HG02938 (cell line): ENCODE measurements around the gene CCDC88A.
A peak's percentile ranks its signal among the peaks of the same experiment; 100 is the strongest.

ENCODE experiments used
- ATAC-seq: cut with Tn5 transposase; IDR thresholded peaks from one replicate; pipeline ENCODE4 v1.9.1; 2021; ENCODE audit warnings: mild to moderate bottlenecking, moderate library complexity; ENCODE audit not compliant: unreplicated experiment

The CCDC88A gene

DNA sequence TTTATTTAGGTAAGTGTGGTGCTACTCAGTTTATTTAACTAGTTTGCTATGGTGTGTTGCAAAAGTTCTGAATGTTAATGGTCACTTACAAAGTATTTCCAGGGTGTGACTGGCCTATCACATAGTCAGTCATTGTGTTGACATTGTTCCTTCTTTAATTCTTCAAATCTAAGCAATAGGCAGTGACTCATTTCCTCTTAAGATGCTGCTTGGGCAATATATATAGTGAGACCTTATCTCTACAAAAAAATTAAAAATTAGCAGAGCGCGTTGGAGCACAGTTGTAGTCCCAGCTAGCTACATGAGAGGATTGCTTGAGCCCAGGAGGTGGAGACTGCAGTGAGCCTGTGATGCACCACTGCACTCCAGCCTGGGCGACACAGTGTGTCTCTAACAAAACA, 5.8 kb upstream of the CCDC88A start:
- no peak for ATAC-seq

GRCh38 chr2:55422876-55423665, 3.4 kb upstream of the CCDC88A start:
- ATAC-seq: no peak

- no peak for ATAC-seq
Observed at GRCh38 chr2:55421326-55421725, 1.7 kb upstream of the CCDC88A start.

DNA sequence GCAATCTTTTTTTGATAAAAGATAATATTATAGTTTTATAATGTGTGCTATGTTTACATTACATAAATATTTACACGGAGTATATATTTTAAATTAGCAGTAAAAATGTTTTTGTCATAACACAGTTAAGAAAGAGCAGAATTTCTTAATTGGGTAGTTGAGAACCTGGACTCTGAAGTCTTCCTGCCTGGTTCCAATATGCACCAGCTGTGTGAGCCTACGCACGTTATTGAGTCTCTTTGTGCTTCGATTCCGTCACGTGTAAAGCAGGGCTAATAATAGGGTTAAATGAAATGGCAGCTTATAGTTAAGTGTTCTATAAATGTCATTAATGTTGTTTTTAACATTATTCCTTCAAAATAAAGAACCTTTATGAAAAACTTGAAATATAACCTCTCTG, 1.2 kb upstream of the CCDC88A start:
- ATAC-seq: no peak

DNA sequence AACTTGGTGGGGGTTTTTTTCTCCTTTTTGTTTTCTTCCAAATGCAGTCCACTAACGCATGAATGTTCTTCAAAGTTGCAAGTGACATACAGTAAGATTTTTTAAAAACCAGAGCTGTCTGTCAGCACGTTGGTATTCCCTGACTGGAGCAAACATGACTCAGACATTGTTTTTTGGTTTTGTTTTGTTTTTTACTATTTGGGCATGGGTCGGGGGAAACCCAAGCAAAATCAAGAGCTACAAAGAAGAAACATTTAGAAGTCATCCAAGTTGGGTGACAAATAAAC, 726 bp upstream of the CCDC88A start:
- no peak for ATAC-seq

- peak; percentile 12 for ATAC-seq
Observed at GRCh38 chr2:55419233-55419678, 400 bp downstream of the CCDC88A start.

DNA sequence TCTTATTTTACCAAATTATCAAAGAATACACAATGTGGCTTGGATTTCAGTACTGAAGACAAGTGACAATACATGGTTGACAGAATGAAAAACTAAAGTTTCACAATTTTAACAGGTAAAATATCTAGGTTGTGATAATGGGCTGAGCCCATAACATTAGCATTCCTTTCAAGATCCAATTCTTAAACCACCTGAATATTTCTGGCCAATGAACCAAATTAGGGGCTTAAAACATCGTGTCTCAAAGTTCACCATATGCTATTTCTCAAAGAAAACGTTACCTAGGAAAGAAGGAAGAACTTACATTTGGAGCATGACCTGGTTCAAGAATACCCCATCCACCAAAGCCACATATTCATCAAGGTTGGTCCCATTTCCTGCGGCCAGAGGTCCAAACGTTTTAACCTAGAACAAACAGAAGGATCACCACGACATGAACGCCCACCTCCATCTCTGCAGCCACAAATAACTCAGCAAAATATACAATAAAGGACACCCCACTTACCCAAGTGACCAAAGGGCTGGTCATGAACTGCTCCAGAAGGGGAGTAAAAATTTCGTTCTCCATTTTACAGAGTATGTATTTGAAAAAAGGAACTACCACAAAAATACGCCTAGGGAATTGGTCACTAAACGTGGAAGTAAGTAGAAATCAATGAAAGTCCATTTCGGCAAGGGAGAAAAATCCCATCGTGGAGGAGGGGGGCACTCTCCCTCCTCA, 984 bp downstream of the CCDC88A start:
- ATAC-seq: no peak

DNA sequence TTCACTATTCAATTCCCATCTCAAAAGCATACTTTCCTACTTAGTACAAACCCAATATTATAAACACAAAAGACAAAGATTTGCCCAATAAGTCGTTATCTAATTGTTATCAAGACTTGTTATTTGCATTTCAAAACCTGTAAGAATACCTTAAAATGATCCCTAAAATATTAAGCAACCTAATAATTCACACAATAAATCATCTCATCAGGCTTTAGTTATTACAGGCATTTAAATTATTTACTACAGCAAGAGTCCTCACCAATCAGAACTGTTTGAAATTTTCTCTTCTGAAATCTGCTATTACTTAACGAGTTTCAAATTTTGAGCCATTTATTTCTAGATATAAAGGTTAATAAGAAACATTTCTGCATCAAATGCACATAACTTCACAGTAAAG, 1.6 kb downstream of the CCDC88A start:
- ATAC-seq: no peak

DNA sequence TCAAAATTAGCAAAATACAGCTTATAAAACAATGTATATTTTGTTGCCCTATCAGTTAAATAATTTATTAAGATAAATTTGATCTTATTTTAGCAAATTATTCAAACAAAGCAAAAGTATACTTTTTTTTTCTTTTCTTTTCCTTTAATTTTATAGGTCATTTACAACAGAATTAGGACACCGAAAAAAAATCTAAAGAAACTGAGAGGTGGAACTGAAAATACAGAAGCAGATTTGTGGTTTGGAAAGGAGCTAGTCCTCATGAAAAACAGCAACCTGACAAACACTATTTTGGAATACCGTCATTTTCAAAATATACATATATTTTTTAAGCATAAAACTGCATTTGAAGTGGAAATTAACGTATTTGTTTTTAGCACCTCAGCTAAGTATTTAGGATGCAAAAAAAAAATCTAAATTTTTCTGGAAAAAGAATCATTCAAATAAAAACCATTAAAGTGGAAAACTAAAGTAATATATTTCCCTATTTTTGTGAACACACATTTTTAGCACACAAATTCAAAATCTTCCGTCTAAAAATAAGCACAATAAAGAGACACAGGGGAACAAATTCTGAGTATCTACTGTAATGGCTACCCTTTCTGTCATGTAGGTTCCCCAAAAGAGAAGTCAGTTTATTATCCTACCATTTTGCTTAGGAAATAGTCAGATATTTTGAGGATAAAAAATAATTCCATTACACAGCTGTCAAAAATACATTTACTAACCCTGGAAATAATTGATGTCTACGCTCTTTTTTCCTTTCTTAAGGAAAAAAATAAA, 2.7 kb downstream of the CCDC88A start:
- ATAC-seq: no peak

DNA sequence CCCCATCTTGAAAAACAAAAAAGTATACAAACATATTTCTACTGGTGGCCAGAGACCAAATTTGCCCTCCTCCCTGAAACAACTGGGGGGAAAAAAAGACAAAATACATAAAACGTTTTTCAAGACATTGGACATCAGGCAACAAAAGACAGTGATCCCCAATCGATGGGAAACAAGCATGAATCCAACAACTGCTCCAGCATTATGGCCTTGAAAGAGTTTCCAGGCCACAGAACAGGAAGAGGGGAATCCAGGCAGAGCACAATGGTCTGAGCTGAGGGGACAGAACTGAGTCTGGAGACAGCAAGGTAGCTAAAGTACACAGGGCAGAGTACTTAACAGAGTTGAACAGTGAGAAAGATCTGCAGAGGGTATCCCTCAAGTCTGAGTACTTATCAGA, 4.4 kb downstream of the CCDC88A start:
- no peak for ATAC-seq

- peak; percentile 51 for ATAC-seq
Observed at GRCh38 chr2:55408918-55409868, 10.5 kb downstream of the CCDC88A start.

GRCh38 chr2:55408098-55408882, 11.4 kb downstream of the CCDC88A start:
- peak; percentile 9 for ATAC-seq

DNA sequence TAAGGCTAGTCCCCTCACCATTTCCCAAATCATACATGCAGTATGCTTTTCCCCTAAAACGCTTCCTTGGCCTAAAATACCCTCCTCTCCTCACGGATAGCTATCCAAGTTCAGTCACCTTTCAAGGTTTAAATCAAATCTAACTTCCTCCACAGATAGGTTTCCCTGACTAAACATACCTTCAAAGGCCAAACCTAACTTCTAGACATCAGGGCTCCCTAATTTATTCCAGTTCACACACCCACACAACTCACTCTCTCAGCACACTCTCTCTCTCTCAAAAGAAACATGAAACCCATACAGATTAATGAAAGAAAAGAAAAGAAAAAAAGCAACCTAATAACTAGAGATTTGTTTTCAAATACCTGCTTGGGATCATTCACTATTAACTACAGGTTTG, 14.5 kb downstream of the CCDC88A start:
- ATAC-seq: no peak

GRCh38 chr2:55403256-55403998, 16.2 kb downstream of the CCDC88A start:
- ATAC-seq: no peak

DNA sequence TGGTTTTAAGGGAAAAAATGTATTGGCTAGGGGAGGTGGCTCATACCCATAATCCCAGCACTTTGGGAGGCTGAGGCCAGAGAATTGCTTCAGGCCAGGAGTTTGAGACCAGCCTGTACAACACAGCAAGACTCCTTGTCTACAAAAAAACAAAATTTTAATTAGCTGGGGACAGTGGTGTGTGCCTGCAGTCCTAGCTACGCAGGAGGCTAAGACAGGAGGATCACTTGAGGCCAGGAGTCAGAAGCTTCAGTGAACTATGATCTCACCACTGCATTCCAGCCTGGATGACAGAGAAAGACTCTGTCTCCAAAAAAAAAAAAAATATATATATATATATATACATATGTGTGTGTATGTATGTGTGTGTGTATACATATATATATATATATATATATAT, 18.5 kb downstream of the CCDC88A start:
- ATAC-seq: no peak

- no peak for ATAC-seq
Observed at GRCh38 chr2:55400332-55400731, 19.3 kb downstream of the CCDC88A start.

DNA sequence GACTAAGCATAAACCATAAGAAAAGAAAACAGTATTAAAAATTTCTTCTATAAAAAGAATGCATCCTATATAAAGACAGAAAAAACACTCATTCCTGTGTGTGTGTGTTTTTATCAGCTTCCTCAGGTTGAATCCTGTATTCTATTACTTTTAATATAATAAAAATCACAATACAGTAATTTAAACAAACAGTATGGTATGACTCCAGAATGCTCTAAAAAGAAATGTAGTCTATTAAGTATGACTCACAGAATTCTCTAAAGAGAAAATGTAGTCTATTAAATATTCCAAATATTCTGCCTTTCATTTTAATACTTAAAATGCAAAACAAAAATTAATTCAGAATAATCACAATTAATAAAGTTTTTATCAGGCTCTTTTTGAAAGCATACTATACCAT, 19.8 kb downstream of the CCDC88A start:
- ATAC-seq: no peak

- no peak for ATAC-seq
Observed at GRCh38 chr2:55395724-55396605, 23.7 kb downstream of the CCDC88A start.
